CD1c-positive myeloid dendritic cell (primary cell): Measurements from ENCODE around the gene LRRC59.

Experiments
- DNase-seq: peaks from one replicate; pipeline ENCODE4 v3.0.0-alpha.2; 2016; ENCODE audit errors: extremely low spot score

Gene LRRC59

DNA sequence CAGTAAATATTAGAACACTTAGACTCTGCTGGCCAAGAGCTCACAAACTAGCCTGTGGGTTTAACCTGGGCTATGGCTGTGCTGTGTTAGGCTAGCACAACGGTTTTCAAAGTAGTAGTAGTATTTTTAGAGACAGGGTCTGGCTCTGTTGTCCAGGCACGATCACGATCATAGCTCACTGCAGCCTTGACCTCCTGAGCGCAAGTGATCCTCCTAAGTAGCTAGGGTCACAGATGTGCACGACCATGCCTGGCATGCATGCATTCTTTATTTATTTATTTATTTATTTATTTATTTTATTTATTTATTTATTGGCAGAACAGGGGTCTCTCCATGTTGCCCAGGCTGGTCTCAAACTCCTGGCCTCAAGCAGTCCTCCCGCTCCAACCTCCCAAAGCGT, 34.7 kb downstream of the LRRC59 start:
- DNase-seq: no peak

GRCh38 chr17:50361561-50362480, 35.5 kb downstream of the LRRC59 start:
- DNase-seq: peak; percentile 63

- DNase-seq: no peak
Measured at GRCh38 chr17:50360486-50361115, 36.7 kb downstream of the LRRC59 start.

DNA sequence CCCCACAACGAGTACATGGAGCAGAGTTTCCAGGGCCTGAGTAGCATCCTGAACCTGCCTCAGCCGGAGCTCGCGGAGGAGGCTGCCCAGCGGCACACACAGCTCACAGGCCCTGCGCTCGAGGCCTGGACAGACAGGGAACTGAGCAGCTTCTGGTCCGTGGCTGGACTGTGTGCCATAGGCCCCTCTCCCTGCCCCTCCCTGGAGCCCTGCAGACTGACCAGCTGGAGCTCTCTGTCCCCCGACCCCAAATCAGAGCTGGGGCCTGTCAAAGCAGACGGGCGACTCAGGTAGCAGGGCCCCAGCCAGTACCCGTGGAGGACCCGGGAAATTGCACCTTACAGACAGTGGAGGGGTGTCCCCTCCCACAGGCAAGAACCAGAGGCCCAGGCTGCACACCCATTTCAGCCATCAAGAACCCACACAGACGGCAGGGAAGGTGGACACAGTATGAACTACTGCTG, 37.3 kb downstream of the LRRC59 start:
- DNase-seq: no peak

DNA sequence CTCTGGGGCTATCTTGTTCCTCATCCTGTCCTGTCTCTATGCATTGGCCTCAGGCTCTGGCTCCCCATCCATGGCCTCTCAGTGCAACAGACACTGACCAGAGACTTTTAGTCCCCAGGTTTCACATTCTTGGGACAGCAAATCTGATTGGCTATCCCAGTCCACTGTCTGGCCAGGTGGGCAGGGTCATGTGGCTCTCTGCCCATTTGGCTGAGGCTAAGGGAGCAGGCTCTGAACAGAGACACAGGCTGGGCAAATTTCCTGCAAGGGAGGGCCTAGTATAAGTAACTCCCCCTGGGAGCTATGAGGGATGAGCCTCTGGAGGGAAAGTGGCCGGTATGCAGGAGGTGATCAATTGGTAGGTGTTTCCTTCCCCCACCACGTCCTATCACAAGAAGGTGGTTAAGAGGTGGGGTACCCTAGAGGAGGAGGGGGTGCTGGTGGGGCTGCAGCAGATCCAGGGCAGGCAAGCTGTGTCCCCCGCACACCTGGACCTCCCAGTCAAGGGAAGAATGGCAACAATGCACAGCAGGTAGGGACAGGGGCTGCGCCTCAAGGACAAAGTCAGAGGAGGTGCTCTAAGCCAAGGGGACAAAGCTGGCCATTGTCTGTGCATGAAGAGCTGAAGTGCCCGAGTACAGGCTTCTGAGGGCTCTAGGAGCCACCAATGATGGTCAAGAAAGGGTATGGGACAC, 38.2 kb downstream of the LRRC59 start:
- no peak for DNase-seq

DNA sequence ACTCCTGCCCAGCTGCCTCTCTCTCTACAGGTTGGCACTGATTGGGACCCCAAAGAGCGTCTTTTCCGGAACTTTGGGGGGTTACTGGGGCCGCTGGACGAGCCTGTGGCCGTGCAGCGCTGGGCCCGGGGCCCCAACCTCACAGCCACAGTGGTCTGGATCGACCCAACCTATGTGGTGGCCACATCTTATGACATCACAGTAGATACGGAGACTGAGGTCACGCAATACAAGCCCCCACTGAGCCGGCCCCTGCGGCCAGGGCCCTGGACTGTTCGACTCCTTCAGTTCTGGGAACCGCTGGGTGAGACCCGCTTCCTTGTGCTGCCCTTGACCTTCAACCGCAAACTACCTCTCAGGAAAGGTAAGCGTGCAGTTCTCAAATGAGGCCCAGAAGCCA, 39.1 kb downstream of the LRRC59 start:
- no peak for DNase-seq

DNA sequence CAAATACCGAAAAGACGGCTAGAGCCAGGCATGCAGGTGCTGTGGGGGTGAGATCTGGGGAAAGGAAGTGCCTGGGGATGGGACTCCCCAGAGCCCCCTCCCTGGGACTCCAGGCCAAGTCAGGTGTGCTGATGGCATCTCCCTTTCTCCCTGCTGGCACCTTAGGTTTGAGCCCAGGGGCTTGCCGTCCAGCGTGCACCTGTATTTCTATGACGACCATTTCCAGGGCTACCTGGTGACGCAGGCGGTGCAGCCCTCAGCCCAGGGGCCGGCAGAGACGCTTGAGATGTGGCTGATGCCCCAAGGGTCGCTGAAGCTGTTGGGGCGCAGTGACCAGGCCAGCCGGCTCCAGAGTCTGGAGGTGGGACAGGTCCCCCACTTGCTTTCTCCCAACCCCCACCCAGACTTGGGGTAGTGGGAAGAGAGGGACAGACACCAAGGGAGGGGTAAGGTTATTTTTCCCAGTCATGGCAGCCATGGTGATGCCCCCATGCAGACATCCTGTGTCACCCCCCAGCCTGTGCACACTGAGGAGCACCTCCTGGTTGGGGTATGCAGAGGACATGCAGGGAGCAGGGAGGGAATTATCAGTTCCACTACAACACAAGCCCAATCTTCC, 40.3 kb downstream of the LRRC59 start:
- no peak for DNase-seq

- DNase-seq: no peak
Measured at GRCh38 chr17:50356418-50356817, 40.9 kb downstream of the LRRC59 start.

GRCh38 chr17:50355701-50356341, 41.5 kb downstream of the LRRC59 start:
- DNase-seq: no peak

GRCh38 chr17:50355336-50355700, 42.0 kb downstream of the LRRC59 start:
- DNase-seq: no peak

DNA sequence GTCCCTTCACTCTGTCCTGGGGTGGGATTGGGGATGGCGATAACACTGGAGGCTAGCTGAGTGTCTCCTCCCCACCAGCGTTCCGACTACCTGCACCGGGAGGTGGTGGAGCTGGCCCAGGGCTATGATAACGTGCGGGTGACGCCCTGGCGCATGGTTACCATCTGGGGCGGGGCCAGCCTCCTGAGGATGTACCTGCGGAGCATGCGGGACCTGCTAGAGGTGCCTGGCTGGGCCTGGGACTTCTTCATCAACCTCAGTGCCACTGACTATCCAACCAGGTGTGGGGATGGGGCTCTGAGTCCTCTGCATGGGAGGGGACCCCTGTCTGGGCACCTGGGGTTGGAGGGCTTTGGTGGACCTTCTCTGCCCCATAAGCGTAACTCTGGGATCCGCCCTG, 42.5 kb downstream of the LRRC59 start:
- no peak for DNase-seq

- DNase-seq: no peak
Measured at GRCh38 chr17:50354198-50354597, 43.1 kb downstream of the LRRC59 start.

- DNase-seq: no peak
Measured at GRCh38 chr17:50353600-50354195, 43.6 kb downstream of the LRRC59 start.

DNA sequence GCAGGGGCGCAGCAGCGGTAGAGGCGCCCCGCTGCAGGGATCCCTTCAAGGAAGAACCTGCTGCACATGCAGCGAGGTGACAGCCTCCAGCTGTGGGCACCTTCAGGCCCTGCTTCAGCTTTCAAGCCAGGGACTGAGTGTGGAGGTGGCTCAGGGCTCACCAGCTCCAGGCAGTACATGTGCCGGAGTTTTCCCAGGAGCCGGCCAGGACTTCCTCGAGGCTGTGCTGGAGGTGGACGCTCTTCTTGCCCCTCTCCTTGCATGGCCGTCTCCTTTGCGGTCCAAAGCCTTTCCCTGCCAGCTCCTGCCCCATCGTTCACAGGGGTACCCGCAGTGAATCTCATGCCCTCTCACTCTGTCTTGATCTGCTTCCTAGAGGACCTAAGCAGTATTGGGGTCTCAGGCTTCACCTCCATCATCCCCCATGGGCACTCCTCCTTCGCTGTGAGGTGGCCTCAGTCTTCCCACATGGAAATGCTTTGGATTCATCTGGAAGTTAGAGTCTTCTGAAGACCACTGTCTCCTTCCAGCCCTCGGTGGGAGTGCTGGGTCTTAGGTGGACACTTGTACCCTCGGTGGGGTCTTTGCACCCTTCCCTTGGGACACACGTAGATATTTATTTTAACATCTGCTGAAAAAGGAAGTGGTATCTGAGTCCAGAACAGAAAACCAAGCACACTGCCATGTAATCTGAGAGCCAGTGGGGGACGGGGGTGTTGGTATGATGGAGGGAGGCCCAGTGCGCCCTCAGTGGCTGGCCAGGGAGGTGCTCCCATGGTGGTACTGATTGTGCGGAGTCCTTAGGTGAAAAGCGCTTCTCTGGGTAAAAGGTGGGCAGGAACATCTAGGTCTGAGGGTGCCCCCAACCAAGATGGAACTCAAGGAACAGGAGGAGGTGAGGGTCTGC, 44.4 kb downstream of the LRRC59 start:
- no peak for DNase-seq

DNA sequence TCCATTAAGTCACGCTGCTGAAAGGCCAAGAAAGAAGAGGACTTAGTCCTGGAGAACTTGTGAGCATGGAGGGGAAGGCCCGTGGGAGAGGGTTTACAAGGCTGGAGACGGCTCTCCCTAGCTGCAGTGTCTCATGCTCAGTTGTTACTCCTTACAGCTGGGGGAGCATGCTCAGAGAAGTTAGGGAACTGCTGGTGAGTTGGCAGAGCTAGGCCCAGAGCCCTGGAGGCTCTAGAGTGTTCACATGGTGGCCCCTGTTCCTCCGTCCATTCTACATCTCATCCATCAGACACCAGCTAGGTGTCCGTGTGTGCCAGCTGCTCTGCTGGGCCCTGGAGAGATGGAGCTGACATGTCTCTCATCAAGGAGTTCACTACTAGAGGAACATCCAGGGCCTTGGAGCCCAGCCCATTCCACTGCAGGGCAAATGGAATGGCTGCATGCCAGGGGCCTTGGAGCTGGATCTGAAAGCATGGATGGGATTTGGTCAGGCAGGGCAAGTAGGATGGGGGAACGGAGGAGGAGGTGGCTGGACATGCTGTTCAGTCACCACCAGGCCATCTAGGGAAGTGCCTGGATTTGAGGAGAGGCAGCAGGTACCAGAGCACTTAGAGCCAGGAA, 45.1 kb downstream of the LRRC59 start:
- DNase-seq: no peak

DNA sequence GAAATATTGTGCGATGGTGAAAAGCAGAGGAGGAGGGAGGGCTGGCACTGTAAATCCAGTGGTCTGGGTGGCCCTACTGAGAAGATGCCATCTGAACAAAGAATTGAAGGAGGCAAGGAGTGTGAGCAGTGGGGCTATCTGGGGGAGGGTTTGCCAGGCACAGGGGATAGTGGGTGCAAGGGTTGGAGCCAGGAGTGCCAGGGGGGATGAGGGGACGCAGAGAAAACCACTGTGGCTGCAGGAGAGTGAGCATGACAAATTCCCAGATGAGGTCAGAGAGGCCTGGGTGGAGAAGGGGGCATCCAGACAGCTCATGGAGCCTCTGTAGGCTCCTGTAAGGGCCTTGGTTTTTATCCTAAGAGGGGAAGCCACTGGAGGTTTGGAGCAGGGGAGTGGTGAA, 46.6 kb downstream of the LRRC59 start:
- no peak for DNase-seq

DNA sequence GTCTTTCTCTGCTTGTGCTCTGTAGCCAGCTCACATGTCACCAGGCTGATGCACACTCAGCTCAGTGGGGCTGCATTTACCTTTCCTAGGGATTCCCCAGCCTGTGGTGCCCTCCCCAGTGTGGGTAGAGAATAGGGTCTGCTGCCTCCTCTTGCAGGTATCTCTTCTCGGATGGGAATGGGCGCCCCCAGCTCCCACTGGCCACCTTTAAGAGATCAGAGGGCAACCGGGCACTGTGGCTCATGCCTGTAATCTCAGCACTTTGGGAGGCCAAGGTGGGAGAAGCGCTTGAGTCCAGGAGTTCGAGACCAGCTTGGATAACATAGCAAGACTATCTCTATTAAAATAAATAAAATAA, 48.1 kb downstream of the LRRC59 start:
- no peak for DNase-seq

DNA sequence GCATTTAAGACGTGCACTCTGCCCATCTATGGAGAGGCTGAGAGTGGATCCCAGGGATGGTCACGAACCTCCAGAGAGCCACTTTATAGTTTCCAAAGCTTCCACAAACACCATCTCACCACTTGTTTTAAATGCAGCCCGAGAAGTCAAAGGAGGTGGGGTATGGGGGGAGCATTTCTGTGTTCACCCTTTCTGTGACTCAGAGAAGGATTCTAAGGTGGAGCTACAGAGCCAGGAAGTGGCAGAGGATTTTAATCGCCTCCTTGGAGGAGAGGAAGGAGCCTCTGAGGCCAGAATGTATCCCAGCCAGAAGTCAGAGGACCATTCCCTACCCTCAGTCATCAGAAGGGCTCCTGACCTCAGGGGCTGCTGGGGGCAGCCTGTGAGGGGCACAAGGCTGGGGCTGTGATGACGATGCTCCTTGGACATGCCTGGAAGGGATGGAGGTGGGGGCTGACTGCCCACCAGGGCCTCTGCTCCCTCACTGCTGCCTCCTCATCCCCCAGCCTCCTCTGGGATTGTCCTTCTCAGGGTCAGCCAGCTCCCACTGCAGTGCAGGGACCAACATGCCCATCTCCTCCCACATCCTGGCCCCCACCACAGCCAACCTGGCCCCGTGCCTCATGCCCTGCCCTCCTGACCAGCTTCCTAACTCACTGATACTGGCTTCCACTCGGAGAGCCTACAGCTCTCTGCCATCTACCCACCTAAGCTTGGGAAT, 48.6 kb downstream of the LRRC59 start:
- no peak for DNase-seq

DNA sequence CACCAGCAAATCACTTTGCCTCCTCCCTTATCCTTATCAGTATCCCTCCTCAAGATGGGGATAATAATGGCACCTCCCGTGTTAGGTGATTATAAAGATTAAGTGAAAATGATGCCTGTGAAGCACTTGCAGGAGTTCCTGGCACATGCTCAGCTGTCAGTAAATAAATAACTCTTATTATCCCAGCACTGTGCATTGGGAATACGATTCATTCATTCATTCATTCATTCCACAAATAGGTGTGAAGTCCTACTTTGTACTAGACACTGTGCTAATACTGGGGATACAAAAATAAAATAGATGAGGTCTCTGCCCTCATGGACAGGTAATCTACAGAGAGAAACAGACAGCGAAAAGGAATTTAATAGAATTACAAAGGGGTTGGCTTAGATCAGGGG, 49.4 kb downstream of the LRRC59 start:
- DNase-seq: no peak
